ENCODE measurements around the gene GSK3B. TPM values are rescaled to one million over a fixed set of nuclear protein-coding genes. Genes with fewer than 3 reads are reported as not detected.
A peak's percentile ranks its signal among the peaks of the same experiment; 100 is the strongest.

GSK3B gene
- total RNA-seq, 2 donors from 2014 or later: 57.3 to 59.8 TPM

- no peak overlapping the region for H3K27ac ChIP-seq (ENCODE audit: low read depth, low read length)
- H3K27me3 Mint-ChIP-seq (ENCODE audit: insufficient read depth): no peaks in the 10 kb centered on the region
- H3K27me3 ChIP-seq (ENCODE audit: control insufficient read depth, insufficient read depth, low read length, poor library complexity, severe bottlenecking): no peaks in the 10 kb centered on the region
- WGBS, 2 experiments (ENCODE audit: insufficient coverage in 1 of 2, insufficient read length in 1 of 2): 100% methylated on average over 1 of the region's 1 CpG
- no peaks in the 10 kb centered on the region for H3K4me1 ChIP-seq (ENCODE audit: control insufficient read depth, insufficient read depth, low read length)
- H3K36me3 ChIP-seq (ENCODE audit: control insufficient read depth, insufficient read depth, low read length): peaks cover 4% of the 10 kb centered on the region
- H3K4me3 ChIP-seq (ENCODE audit: low read length): no peak overlapping the region
- TF ChIP-seq CTCF (conservative IDR thresholded peaks at IDR 0.05): no peak
- no peak overlapping the region for H3K4me3 Mint-ChIP-seq
- H3K9me3 ChIP-seq (ENCODE audit: control insufficient read depth, low read length): peaks cover 40% of the 10 kb centered on the region
- peaks cover 12% of the 10 kb centered on the region for H3K9me3 Mint-ChIP-seq
- peaks cover 28% of the 10 kb centered on the region for H3K36me3 Mint-ChIP-seq (ENCODE audit: low read depth)
- no peak overlapping the region for H3K27ac Mint-ChIP-seq
- H3K9ac ChIP-seq (ENCODE audit: extremely low read depth, low read length, poor library complexity, severe bottlenecking): no peak overlapping the region
- DNase-seq: no peak
- H3K4me1 Mint-ChIP-seq: peaks cover 12% of the 10 kb centered on the region
Measured at GRCh38 chr3:120047686-120048085, 46.6 kb downstream of the GSK3B start.

- H3K36me3 ChIP-seq (ENCODE audit: control insufficient read depth, insufficient read depth, low read length): peaks cover 22% of the 10 kb centered on the region
- Mint-ChIP-seq H3K4me3 (no peak overlapping the region), H3K4me1 (no peaks in the 10 kb centered on the region), H3K9me3 (peaks cover 38% of the 10 kb centered on the region), H3K27me3 (ENCODE audit: insufficient read depth) (no peaks in the 10 kb centered on the region), H3K36me3 (ENCODE audit: low read depth) (peaks cover 64% of the 10 kb centered on the region), H3K27ac (no peak overlapping the region)
- H3K4me3 ChIP-seq (ENCODE audit: low read length): no peak overlapping the region
- H3K4me1 ChIP-seq (ENCODE audit: control insufficient read depth, insufficient read depth, low read length): no peaks in the 10 kb centered on the region
- H3K27ac ChIP-seq (ENCODE audit: low read depth, low read length): no peak overlapping the region
- no peak overlapping the region for H3K9ac ChIP-seq (ENCODE audit: extremely low read depth, low read length, poor library complexity, severe bottlenecking)
- 96% methylated on average over 5 to 8 of the region's 8 CpGs for WGBS, 2 experiments (ENCODE audit: insufficient coverage in 1 of 2, insufficient read length in 1 of 2)
- H3K27me3 ChIP-seq (ENCODE audit: control insufficient read depth, insufficient read depth, low read length, poor library complexity, severe bottlenecking): no peaks in the 10 kb centered on the region
- no peak for TF ChIP-seq CTCF (conservative IDR thresholded peaks at IDR 0.05)
- peaks cover 91% of the 10 kb centered on the region for H3K9me3 ChIP-seq (ENCODE audit: control insufficient read depth, low read length)
- peak; percentile 50 for DNase-seq
Measured at GRCh38 chr3:120040813-120041377, 53.4 kb downstream of the GSK3B start.

DNA sequence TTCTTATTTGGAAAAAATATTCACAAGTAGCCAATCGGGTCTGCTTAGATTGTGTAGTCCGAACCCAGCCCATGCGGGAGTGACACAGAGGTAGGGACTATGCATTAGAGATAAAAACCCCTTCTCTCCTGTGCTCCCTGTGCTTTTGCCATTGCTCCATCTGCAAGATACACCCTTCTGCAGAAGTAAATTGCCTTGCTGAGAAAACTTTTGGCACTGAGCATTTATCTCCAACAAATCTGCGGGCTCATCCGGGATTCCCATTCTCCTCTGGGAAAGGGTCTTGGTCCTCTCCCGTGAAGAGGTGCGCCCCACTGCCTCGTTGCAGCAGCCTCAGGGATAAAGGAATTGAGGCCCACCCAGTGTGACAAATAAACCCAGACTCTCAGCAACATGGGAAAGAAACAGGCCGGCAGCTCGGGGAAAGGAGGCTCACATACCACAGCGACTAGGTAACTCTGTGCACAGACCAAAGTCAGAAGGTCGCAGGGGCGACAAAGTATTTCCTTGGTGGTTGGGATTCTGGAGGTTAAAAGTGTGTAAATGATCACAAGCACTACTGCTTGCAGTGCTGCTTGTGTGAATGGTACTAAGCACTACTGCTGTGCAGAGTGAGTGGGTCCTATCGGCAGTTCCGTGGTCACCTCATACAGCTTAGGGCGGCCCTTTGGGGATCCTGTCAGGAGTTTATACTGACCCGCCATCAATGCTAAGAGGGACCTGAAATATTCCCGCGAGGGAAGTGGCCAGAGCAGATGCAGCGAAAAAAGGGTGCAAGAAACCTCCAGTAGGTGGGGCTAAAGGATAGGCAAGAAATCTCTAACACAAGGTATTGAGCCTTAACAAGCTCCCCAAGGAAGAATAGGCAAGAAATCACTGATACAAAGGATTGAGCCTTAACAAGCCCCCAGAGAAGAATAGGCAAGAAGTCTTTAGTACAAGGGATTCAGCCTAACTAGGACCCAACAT is 54.3 kb downstream of the GSK3B start:
- H3K9me3 ChIP-seq (ENCODE audit: control insufficient read depth, low read length): peaks cover 82% of the 10 kb centered on the region
- Mint-ChIP-seq H3K9me3 (peaks cover 29% of the 10 kb centered on the region), H3K27ac (no peak overlapping the region), H3K36me3 (ENCODE audit: low read depth) (peaks cover 58% of the 10 kb centered on the region), H3K4me1 (no peaks in the 10 kb centered on the region), H3K27me3 (ENCODE audit: insufficient read depth) (no peaks in the 10 kb centered on the region), H3K4me3 (no peak overlapping the region)
- no peak overlapping the region for H3K9ac ChIP-seq (ENCODE audit: extremely low read depth, low read length, poor library complexity, severe bottlenecking)
- H3K4me1 ChIP-seq (ENCODE audit: control insufficient read depth, insufficient read depth, low read length): no peaks in the 10 kb centered on the region
- 96 to 97% methylated on average over 14 to 20 of the region's 20 CpGs for WGBS, 2 experiments (ENCODE audit: insufficient coverage in 1 of 2, insufficient read length in 1 of 2)
- DNase-seq: peak; percentile 88
- TF ChIP-seq CTCF (conservative IDR thresholded peaks at IDR 0.05): peak; percentile 66
- peaks cover 19% of the 10 kb centered on the region for H3K36me3 ChIP-seq (ENCODE audit: control insufficient read depth, insufficient read depth, low read length)
- peak overlapping the region; percentile 51 for H3K4me3 ChIP-seq (ENCODE audit: low read length)
- no peaks in the 10 kb centered on the region for H3K27me3 ChIP-seq (ENCODE audit: control insufficient read depth, insufficient read depth, low read length, poor library complexity, severe bottlenecking)
- no peak overlapping the region for H3K27ac ChIP-seq (ENCODE audit: low read depth, low read length)
